Testis (tissue), 3 donors: Measurements from ENCODE around the gene NT5M. TPM values are rescaled to one million over a fixed set of nuclear protein-coding genes. Genes with fewer than 3 reads are reported as not detected.

Experiments used
- DNase-seq: peaks from one replicate; pipeline ENCODE4 v3.0.0-alpha.2; 2019
- H3K27ac ChIP-seq, 2 donors: fragments of 200-600 bp; sonication (generic); one replicate each; pipeline ENCODE4 v1.5.1; 2019
- H3K27me3 ChIP-seq: fragments of 200-600 bp; sonication (generic); one replicate; pipeline ENCODE4 v1.5.1; 2019
- H3K36me3 ChIP-seq: fragments of 200-600 bp; sonication (generic); one replicate; pipeline ENCODE4 v1.5.1; 2017; ENCODE audit warnings: low read depth; ENCODE audit errors: missing control alignments
- H3K4me1 ChIP-seq: fragments of 200-600 bp; sonication (generic); one replicate; pipeline ENCODE4 v1.5.1; 2019
- H3K4me3 ChIP-seq, 2 donors: fragments of 200-600 bp; sonication (generic); one replicate each; pipeline ENCODE4 v1.5.1; 2017 to 2019
- H3K9me3 ChIP-seq: fragments of 200-600 bp; sonication (generic); one replicate; pipeline ENCODE4 v1.5.1; 2017
- CTCF ChIP-seq, 3 experiments: fragments of 450-650 bp in 2 of 3; fragments of 200-600 bp in 1 of 3; sonication (generic) in 1 of 3; IDR thresholded peaks; one replicate each; pipeline ENCODE4 v1.5.1; 2016 to 2019; ENCODE audit warnings: antibody characterized with exemption in 3 of 3, mild to moderate bottlenecking in 2 of 3, moderate library complexity in 1 of 3
- POLR2A ChIP-seq: fragments of 450-650 bp; IDR thresholded peaks from one replicate; pipeline ENCODE4 v1.6.1; 2017; ENCODE audit warnings: antibody characterized with exemption, mild to moderate bottlenecking, moderate library complexity
- WGBS, 2 donors: methylation state at CpG; one replicate each; pipeline ENCODE4 v1.1.5; 2018; 5-methylcytosine and 5-hydroxymethylcytosine counted together
- intact Hi-C: fragments of 100-400 bp; cut with DNase I; formaldehyde crosslinking; loops from one replicate; pipeline ENCODE4 v1.15.1; 2023; ENCODE audit warnings: low total_unique reads
- polyA plus RNA-seq: library from polyadenylated mRNA; stranded (reverse); fragments of 350-450 nt; fragmentation: Illumina TruSeq; extraction: RNeasy Lipid Tissue Mini Kit (QIAGEN cat#74804); gene quantifications from one replicate; pipeline ENCODE4 v1.2.3, GENCODE V29; 2014; ENCODE audit warnings: low read depth, low replicate concordance; ENCODE audit not compliant: insufficient read depth
- total RNA-seq, 2 donors: library from RNA; depleted of rRNA; stranded (reverse); fragments of >200 nt; gene quantifications; one replicate each; pipeline ENCODE4 v1.2.3, GENCODE V29; 2016

NT5M gene
- total and polyA plus RNA-seq, 3 donors from 2014 or later: 26.1 to 47.5 (median 33.5) TPM

- Histone ChIP-seq H3K4me3 (no peak overlapping the region), H3K27me3 (no peaks in the 10 kb centered on the region), H3K9me3 (no peaks in the 10 kb centered on the region), H3K4me1 (no peaks in the 10 kb centered on the region), H3K27ac (no peak overlapping the region), H3K36me3 (no peaks in the 10 kb centered on the region)
- 88 to 95% methylated on average over 21 to 23 of the region's 23 CpGs for WGBS, 2 donors
- TF ChIP-seq CTCF (IDR thresholded peaks at IDR 0.05) (no peak), POLR2A (no peak)
- DNase-seq: no peak
- intact Hi-C loops: no loop called here
These were observed 74.1 kb downstream of the NT5M start for GRCh38 chr17:17377071-17377967.

DNA sequence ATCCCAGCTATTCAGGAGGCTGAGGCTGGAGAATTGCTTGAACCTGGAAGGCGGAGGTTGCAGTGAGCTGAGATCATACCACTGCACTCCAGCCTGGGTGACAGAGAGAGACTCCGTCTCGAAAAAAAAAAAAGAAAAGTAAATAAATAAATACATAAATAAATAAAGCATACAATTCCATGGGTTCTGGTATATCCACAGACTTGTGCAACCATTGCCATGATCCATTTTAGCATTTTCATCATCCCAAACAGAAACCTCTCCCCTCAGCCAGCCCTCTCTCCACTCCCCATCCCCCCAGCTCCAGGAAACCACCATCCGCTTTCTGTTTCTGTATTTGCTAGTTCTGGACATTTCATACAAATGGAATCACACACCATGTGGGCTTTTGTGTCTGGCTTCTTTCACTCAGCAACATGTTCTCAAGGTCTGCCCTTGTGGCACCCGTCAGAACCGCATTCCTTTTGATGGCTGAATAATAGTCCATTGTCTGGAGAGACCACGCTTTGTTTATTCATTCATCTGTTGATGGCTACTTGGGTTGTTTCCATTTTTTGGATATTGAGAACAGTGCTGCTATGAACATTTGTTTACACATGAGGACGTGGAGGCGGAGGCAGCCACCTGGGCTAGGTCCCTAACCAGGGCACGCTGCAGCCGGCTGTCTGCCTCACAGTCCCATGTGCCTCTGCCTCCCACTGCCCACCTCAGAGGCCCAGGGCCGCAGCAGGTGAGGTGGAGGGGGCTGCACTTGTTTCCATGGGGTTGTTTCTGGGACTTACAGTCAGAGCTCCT lies 76.2 kb downstream of the NT5M start:
- Histone ChIP-seq H3K36me3 (no peaks in the 10 kb centered on the region), H3K4me3 (no peak overlapping the region), H3K9me3 (no peaks in the 10 kb centered on the region), H3K27me3 (no peaks in the 10 kb centered on the region), H3K4me1 (no peaks in the 10 kb centered on the region), H3K27ac (no peak overlapping the region)
- intact Hi-C loops: no loop called here
- DNase-seq: no peak
- WGBS, 2 donors: 77 to 82% methylated on average over 12 of the region's 12 CpGs
- no peak for TF ChIP-seq CTCF (IDR thresholded peaks at IDR 0.05)
- TF ChIP-seq POLR2A: no peak

DNA sequence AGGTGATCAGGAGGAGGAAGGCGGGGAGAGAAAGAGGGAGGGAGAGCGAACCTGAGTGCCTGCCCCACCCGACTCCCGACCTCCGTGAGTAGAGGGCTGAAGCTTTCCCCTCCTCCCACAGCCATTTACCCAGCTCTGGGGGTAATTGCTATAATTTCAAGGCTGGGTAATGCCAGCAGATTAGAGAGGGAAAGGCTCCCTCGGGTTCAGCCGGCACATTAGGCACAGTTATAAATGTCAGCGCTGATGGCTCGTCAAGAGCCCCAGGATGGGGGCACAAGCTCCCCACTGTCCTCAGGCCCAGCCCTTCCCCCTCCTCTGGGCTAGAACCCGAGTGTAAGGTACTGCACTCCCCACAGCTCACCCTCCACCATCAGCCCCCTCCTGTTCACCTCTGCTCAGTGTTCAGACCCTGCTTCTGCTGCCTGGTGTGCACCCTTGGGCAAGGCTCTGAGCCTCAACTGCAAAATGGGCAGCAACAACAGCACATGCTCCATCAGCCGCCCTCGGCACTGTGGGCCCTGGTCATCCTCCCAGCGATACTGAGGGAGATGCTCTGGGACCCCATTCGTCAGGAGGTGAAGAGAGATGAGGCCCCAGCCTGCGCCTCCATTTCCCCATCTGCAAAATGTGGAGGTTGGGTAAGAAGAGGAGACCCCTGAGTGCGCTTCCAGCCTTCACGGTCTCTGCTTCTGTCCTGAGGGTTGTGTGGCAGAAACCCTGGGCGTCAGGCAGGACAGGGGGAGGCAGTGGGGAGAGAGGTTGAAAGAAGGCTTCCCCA lies 77.2 kb downstream of the NT5M start:
- no peaks in the 10 kb centered on the region for H3K9me3 ChIP-seq

More for the DNA sequence above, 77.2 kb downstream of the NT5M start:
- intact Hi-C loops: no loop called here
- no peaks in the 10 kb centered on the region for H3K4me1 ChIP-seq
- 75% methylated on average over 16 to 18 of the region's 18 CpGs for WGBS, 2 donors
- no peak overlapping the region for H3K4me3 ChIP-seq
- TF ChIP-seq CTCF (IDR thresholded peaks at IDR 0.05) (no peak), POLR2A (no peak)
- no peaks in the 10 kb centered on the region for H3K36me3 ChIP-seq
- DNase-seq: no peak
- H3K27ac ChIP-seq: no peak overlapping the region
- no peaks in the 10 kb centered on the region for H3K27me3 ChIP-seq
